KOPT-K1 (cell line): ENCODE results near the gene BRD4.

Experiments used
- H3K27ac ChIP-seq: fragments of 200-600 bp; sonication (generic); 2 replicates; pipeline ENCODE4 v1.5.1; 2016; ENCODE audit warnings: antibody characterized with exemption, mild to moderate bottlenecking, low read depth, low read length; ENCODE audit not compliant: poor library complexity, severe bottlenecking
- H3K36me3 ChIP-seq: fragments of 200-600 bp; sonication (generic); 2 replicates; pipeline ENCODE4 v1.5.1; 2017; ENCODE audit warnings: antibody characterized with exemption, mild to moderate bottlenecking, low read length, moderate library complexity; ENCODE audit not compliant: insufficient read depth
- H3K9me3 ChIP-seq: fragments of 200-600 bp; sonication (generic); 2 replicates; pipeline ENCODE4 v1.5.1; 2017; ENCODE audit warnings: antibody characterized with exemption, low read length, mild to moderate bottlenecking; ENCODE audit not compliant: insufficient read depth, poor library complexity, severe bottlenecking

Gene BRD4

DNA sequence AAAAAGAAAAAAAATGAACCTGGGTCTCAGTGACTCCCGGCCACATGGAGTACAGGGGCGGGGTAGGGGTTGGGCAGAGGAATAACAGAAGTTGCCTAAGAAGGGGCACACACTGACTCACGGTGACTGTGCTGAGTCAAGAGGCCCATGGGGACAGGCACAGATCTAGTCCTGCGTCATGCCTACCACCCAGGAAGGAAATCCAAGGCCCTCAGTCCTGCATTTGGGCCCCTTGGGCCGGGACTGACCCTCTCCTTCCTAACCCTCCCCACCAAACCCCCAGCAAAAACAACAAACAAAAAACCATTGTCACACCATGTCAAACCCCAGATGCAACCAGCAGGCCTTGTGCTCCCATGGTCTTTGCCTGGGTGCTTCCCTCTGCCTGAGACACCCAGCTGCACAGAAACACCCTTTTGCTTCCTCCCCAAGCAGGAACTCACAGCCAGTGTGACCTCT is 122.0 kb downstream of the BRD4 start:
- no peak overlapping the region for H3K27ac ChIP-seq
- H3K36me3 ChIP-seq: no peaks in the 10 kb centered on the region
- H3K9me3 ChIP-seq: no peaks in the 10 kb centered on the region

DNA sequence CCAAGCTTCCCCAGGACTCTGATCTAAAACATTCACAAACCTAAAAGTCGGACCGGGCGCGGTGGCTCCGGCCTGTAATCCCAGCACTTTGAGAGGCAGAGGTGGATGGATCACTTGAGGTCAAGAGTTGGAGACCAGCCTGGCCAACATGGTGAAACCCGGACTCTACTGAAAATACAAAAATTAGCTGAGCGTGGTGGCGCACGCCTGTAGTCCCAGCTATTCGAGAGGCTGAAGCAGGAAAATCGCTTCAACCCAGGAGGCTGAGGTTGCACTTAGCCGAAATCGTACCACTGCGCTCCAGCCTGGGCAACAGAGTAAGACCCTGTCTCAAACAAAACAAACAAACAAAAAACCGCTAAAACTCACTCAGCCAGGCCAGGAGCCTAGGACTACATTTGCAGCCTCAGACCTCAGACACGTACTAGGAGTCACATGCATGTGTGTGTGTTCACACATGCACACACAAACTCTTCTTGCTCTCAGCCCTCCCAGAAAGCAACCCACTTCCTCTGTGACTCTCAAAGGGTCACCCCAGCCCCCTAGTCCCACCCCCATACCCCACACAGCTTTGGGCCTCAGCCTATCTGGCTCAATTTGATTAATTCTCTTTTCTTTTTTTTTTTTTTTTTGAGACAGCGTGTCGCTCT is 130.8 kb downstream of the BRD4 start:
- Histone ChIP-seq H3K9me3 (no peaks in the 10 kb centered on the region), H3K36me3 (no peaks in the 10 kb centered on the region), H3K27ac (no peak overlapping the region)

DNA sequence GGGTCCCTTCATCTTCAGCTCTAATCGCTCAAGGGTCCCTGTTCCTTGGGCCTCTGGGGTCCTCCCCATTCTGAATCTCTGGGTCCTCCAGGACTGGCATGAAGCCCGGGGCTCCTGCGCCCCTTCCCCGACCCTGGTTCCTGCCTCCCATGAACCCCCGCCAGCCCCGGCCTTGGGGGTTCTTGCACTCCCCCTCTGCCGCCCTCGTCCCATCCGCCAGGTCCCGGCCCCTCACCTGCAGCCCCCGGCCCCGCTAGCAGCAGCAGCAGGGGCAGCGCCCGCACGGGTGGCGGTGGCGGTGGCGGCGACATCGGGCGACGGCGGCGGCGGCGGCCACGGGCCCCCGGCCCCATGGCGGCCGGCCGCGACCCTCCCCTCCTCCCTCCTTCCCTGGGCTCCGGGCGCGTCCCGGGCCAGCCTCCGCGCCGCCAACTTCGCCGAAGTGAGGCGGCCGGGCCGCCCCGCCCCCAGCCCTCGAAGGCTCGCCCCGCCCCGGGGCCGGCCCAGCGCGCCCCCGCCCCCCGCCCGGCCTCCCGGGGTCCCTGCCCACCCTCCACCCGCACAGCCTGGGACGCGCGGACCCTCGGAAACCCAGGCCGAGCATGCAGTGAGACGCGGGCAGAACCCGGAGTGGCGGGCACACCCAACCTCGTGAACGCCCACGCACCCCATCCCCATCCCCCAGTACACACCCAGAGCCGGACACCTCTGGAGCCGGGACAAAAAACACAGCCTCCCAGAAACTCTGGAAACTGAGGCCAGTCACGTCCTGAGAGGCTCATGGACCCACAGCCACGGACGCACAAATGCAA is 131.6 kb downstream of the BRD4 start, which contains the start of gene NOTCH3:
TSS of gene NOTCH3 (minus strand) at position 443 of the 812 bp plus-strand sequence. CDS start at position 353, 90 bp downstream.
- Histone ChIP-seq H3K27ac (peak within 1 kb of the TSS; percentile 53), H3K9me3 (no peaks in the 10 kb centered on the region), H3K36me3 (no peaks in the 10 kb centered on the region)

DNA sequence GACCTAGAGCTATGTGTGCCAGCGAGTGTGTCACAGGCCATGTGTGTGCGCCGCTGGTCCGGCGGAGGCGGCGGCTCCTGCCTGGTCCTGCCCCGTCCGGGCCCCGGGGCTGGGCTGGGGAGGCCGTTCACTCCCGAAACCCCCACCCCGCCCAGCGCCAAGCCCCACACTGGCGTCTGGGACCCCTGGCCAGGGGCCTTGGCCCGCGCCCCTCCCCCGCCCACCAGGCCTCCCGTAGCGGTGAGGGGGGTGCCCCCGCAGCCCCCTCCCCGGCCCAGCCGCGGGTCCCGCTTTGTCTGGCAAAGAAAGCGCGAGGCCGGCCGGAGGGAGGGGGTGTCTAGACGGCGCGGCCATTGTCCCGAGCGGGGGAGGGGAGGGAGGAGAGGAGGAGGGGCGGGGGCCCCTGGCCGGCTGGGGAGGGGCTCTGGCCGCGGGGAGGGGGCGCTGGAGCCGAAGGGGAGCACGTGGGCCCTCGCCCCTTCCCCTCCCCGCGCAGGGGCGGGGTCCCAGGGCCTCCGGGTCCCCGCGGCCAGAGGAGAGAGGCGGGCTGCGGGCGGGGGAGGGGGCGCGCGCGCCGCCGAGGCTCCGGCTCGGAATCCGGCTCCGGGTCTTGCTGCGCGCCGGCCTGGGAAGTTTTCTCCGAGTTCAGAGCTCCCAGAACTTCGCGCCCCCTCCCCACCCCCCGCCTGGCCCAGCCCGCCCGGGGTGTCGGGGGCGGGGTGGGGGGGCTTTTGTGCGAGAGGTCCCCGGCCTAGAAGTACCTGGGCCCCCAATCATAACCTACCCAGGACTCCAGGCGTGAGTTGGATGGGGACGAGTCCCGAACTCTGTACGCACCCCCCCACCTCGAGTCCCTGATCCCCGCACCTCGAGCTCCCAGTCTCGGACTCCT is 132.4 kb downstream of the BRD4 start:
- Histone ChIP-seq H3K9me3 (no peaks in the 10 kb centered on the region), H3K36me3 (no peaks in the 10 kb centered on the region), H3K27ac (peak overlapping the region; percentile 53)

DNA sequence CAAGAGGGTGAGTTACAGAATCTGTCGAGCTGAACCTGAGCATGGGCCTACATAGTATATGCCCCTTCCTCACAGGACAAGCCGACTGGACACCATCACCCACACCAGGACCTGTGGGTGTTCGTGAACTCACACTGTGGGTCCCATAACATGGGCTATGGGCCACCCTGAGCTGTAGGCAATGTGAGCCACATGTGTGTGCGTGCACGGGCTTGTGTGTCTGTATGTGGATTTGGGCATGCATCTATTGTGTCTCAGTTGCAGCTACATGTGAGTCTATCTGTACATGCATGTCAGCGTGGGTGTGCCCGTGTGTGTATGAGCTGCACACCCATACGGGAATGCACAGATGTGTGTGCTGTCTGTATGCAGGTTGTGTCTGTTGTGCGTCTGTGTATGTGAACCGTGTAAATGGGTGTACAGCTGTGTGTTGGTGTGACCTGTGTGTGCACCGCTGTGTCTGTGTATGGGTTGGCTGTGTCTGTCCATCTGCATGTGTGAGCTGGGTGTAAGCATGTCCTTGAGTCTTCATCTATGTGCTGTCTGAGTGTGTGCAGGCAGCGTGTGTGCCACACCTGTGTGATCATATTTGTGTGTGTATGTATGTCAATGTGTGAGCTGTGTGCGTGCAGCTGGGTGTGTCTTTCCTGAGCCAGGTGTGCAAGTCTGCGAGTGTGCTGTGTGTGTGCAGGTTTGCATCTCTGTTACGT is 133.2 kb downstream of the BRD4 start:
- no peaks in the 10 kb centered on the region for H3K36me3 ChIP-seq
- no peak overlapping the region for H3K27ac ChIP-seq
- no peaks in the 10 kb centered on the region for H3K9me3 ChIP-seq

DNA sequence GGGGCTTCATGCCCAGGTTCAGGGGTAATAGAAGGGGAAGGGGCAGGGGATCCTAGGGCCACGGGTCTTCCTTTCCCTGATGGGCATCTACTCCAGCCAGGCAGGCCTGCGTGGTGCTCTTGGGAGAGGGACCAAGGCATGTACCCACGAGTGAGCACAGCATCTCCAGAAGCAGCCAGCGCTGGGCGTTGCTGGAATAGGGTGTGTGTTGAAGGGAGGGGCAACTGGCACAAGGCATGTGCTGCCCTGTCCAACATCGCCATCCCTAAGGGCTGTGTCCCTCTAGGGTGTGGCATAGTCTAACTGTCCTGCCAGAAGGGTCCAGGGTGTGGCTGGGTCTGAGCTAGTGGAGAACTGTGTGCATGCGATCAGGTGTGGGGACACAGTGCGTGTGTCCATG is 134.4 kb downstream of the BRD4 start:
- no peaks in the 10 kb centered on the region for H3K9me3 ChIP-seq
- H3K36me3 ChIP-seq: no peaks in the 10 kb centered on the region
- H3K27ac ChIP-seq: peak overlapping the region; percentile 35

DNA sequence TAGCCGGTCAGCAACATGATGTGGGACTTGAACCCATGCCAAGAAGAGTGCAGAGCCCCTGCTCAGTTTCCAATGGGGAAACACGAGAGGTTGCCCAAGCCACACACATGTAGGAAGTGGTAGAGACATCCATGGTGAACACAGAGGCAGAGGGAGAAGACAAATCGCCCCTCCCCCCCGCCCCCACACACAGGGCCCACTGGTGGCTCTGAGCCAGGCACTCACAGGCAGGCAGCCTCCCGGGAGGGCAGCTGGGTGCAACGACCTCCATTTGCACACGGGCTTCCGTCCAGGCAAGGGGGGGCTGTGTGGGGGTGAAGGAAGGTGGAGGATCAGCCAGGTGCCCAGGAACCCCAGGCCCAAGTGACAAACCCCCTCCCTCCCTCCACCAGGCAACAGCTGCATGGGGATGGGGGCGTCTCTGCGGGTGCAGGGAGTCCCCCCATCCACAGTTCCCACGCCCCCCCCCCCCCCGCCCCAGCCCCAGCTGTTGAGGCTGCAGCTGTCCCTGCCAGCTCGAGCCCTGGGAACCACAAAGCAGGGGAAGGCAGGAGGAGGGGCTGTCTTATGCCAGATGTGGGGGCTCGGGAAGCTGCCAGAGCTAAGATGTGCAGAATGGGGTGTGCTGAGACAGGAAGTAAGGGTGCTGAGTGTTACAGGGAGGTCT is 134.9 kb downstream of the BRD4 start:
- Histone ChIP-seq H3K36me3 (no peaks in the 10 kb centered on the region), H3K9me3 (no peaks in the 10 kb centered on the region), H3K27ac (peak overlapping the region; percentile 35)

DNA sequence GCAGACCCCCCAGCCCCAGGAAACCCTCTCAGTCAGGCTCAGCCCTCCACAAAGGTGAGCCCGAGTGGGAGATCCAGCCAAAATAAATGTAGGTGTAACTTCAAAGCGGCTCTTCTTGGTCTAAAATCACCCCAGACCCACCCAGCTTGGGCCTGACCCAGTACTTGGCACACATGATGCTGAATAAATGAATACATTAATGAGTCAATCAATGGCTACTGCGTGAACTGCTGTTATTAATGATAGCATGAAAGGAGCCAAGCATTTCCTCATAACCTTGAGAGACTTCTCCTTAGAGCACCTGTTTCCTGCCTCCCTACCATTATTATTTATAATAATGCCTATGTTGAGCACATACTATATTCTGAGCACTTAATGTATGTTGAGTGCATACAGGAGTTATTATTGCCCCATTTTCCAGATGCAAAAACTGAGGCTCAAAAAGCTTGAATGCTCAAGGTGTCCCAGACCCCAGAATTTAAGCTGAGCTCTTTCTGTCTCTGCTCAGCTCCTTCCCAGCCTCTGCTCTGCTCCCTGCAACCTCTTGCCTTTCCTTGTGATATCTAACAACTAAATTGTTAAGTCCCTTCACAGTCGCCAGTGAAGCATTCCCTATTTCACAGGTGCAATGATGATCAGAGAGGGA is 135.9 kb downstream of the BRD4 start:
- H3K27ac ChIP-seq: peak overlapping the region; percentile 35

DNA sequence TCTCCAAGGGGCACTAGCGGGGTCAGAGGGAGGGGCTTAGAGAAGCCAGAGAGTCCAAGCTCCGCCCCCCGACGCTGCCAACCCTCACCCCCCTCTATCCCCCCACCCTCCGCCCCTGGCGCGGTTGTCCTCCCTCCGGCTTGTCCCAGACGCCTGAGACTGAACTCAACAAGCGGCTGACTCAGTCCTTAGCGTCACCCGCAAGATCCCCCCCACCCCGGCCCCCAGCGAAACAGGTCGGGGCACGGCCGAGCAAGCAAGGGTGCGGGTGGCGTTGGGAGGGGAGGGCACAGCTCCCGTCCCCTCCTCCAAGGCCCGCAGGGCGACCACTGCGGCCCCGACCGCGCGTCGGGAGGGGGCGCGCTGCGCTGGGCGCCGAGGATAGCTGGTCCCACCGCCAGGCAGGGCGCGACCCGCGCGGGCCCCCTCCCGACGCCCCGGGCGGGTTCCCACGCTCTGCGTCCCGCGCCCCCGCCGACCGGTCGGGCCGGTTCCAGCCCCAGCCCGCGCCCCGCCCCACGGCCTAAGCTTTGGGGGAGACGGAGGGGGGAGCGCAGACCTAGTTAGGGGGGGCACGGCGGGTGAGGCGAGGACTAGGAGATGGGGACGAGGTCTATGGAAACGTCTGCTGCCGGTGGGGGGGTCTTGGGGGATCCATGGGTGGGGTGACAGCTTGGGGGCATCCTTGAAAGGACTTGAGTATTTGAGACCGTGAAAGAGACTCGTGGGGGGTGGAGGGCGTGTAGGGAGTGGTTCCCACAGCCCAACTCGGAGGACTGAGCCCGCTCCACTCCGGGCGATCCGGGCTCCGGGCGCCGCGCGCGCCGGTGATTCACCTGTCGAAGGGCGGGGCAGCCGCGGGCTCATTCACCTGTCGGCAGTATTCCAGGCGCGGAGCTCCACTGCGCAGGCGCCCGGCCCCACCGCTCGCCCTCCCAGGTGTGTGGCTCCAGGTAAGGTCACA is 136.7 kb downstream of the BRD4 start:
- peak overlapping the region; percentile 27 for H3K27ac ChIP-seq
- peaks cover 13% of the 10 kb centered on the region for H3K36me3 ChIP-seq

More for the DNA sequence above, 135.9 kb downstream of the BRD4 start:
- H3K36me3 ChIP-seq: peaks cover 6% of the 10 kb centered on the region; the same call in 1 of the 2 replicates
- H3K9me3 ChIP-seq: no peaks in the 10 kb centered on the region

DNA sequence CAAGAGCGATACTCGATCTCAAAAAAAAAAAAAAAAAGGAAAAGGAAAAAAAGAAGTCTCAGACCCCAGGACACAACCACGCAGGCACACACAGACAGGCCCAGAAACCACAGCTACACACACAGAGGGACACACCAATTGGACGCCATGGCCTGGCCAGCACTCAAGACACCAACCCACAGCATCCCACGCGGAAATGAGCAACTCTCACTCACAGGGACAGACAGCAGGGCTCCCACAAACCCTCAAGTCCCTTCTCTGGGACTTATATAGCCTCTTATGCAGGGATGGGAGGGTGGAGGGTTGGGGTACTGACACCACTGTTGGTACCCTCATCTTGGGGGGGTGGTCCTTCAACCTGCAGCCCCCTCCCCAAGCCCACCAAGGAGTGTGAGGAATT is 137.4 kb downstream of the BRD4 start:
- H3K36me3 ChIP-seq: peaks cover 13% of the 10 kb centered on the region
- no peaks in the 10 kb centered on the region for H3K9me3 ChIP-seq
- H3K27ac ChIP-seq: no peak overlapping the region

More for the DNA sequence above, 136.7 kb downstream of the BRD4 start:
- H3K9me3 ChIP-seq: no peaks in the 10 kb centered on the region

DNA sequence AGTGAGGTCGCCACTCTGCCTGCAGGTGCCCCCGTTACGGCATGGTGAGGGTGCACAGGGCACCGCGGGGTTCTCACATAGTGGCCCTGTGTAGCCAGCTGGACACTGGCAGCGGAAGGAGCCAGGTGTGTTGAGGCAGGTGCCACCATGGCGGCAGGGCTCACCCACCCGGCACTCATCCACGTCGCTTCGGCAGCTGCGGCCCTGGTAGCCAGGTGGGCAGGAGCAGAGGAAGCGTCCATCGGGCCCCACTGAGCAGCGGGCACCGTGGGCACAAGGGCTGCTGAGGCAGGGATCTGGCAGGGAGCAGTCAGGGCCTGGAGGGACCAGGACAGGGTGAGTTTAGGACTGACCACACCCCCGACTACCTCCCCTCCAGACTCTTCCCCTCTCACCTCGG is 140.4 kb downstream of the BRD4 start:
- no peak overlapping the region for H3K27ac ChIP-seq
- no peaks in the 10 kb centered on the region for H3K9me3 ChIP-seq
- H3K36me3 ChIP-seq: peaks cover 22% of the 10 kb centered on the region

DNA sequence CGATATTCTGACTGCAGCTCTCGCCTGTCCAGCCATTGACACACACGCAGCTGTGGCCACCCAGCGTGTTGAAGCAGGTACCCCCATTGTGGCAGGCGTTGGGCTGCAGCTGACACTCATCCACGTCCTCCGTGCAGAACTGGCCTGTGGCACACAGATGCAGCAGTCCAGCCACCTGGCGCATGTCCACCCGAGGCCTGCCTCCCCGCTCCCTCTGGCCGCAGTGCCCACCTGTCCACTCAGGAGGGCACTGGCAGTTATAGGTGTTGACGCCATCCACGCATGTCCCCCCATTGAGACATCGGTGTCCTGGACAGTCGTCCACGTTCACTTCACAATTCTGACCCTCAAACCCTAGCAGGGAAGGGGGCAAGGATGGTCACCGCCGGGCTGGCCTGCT is 140.8 kb downstream of the BRD4 start:
- Histone ChIP-seq H3K36me3 (peaks cover 26% of the 10 kb centered on the region), H3K9me3 (no peaks in the 10 kb centered on the region), H3K27ac (no peak overlapping the region)

DNA sequence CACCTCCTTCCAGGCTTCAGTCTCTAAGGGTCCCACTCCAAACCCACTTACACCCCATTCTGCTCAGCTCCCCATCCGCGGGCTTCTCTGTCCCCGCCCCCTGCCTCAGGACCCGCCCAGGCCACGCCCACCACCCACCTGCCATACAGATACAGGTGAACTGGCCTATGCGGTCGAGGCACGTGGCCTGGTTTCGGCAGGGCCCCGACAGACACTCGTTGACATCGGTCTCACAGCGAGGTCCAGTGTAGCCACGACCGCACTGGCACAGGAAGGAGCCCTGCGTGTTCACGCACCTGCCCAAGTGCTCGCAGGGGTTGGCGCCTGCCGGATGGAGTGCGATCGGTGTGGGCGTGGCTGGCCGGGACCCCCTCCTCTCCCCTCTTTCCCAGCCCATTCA is 143.5 kb downstream of the BRD4 start:
- Histone ChIP-seq H3K9me3 (no peaks in the 10 kb centered on the region), H3K36me3 (peaks cover 27% of the 10 kb centered on the region), H3K27ac (no peak overlapping the region)
